Astrocyte (in vitro differentiated cells and primary cell): ENCODE measurements around the gene GSK3B. TPM values are rescaled to one million over a fixed set of nuclear protein-coding genes. Genes with fewer than 3 reads are reported as not detected.

Experiments used
- DNase-seq: peaks from one replicate; pipeline ENCODE4 v3.0.0-alpha.2; 2010; ENCODE audit warnings: low read depth
- FAIRE-seq: peaks from 2 replicates; lab custom pipeline; 2011; peaks lifted over from hg19 to GRCh38; lab: Jason Lieb, UNC
- H2AFZ ChIP-seq: 2 replicates; pipeline ENCODE4 v1.6.0; 2012; ENCODE audit warnings: low read depth, low read length, inconsistent platforms
- H3K27ac ChIP-seq: 2 replicates; pipeline ENCODE4 v1.5.1; 2011; ENCODE audit warnings: low read depth, low read length, inconsistent platforms
- H3K27me3 ChIP-seq: 2 replicates; pipeline ENCODE4 v1.6.0; 2011; ENCODE audit warnings: low read length, inconsistent platforms; ENCODE audit not compliant: insufficient read depth
- H3K36me3 ChIP-seq: 2 replicates; pipeline ENCODE4 v1.5.1; 2011; ENCODE audit warnings: low read length, inconsistent platforms; ENCODE audit not compliant: insufficient read depth
- H3K4me1 ChIP-seq: 2 replicates; pipeline ENCODE4 v1.5.1; 2011; ENCODE audit warnings: low read length, inconsistent platforms; ENCODE audit not compliant: insufficient read depth
- H3K4me2 ChIP-seq: 2 replicates; pipeline ENCODE4 v1.6.0; 2012; ENCODE audit warnings: low read length, inconsistent platforms
- H3K4me3 ChIP-seq: 2 replicates; pipeline ENCODE4 v1.5.1; 2011; ENCODE audit warnings: low read depth, mild to moderate bottlenecking, low read length, inconsistent platforms; ENCODE audit not compliant: insufficient read depth
- H3K79me2 ChIP-seq: 2 replicates; pipeline ENCODE4 v1.6.0; 2012; ENCODE audit warnings: mild to moderate bottlenecking, low read length, inconsistent platforms; ENCODE audit not compliant: insufficient read depth
- H3K9ac ChIP-seq: 2 replicates; pipeline ENCODE4 v1.6.0; 2012; ENCODE audit warnings: mild to moderate bottlenecking, low read length, inconsistent platforms
- H3K9me3 ChIP-seq: 2 replicates; pipeline ENCODE4 v1.5.1; 2012; ENCODE audit warnings: low read depth, mild to moderate bottlenecking, low read length, inconsistent platforms; ENCODE audit not compliant: insufficient read depth
- H4K20me1 ChIP-seq: 2 replicates; pipeline ENCODE4 v1.6.0; 2012; ENCODE audit warnings: low read length, inconsistent platforms; ENCODE audit not compliant: insufficient read depth
- H3K27ac Mint-ChIP-seq: one replicate; pipeline ENCODE4 v1.8.0; 2021; ENCODE audit warnings: mild to moderate bottlenecking, mixed read lengths; ENCODE audit not compliant: unreplicated experiment
- H3K27me3 Mint-ChIP-seq: one replicate; pipeline ENCODE4 v1.8.0; 2021; ENCODE audit warnings: low read depth, mixed read lengths; ENCODE audit not compliant: unreplicated experiment
- H3K36me3 Mint-ChIP-seq: one replicate; pipeline ENCODE4 v1.8.0; 2021; ENCODE audit warnings: low read depth, mixed read lengths; ENCODE audit not compliant: unreplicated experiment
- H3K4me1 Mint-ChIP-seq: one replicate; pipeline ENCODE4 v1.8.0; 2021; ENCODE audit warnings: low read depth, mixed read lengths; ENCODE audit not compliant: unreplicated experiment
- H3K4me3 Mint-ChIP-seq: one replicate; pipeline ENCODE4 v1.8.0; 2021; ENCODE audit warnings: mild to moderate bottlenecking, moderate library complexity, mixed read lengths; ENCODE audit not compliant: unreplicated experiment
- H3K9me3 Mint-ChIP-seq: one replicate; pipeline ENCODE4 v1.8.0; 2021; ENCODE audit warnings: mild to moderate bottlenecking, mixed read lengths; ENCODE audit not compliant: unreplicated experiment
- EZH2 ChIP-seq: IDR thresholded peaks from 2 replicates; pipeline ENCODE4 v1.6.1; 2012; ENCODE audit warnings: mild to moderate bottlenecking, low read length, inconsistent platforms; ENCODE audit not compliant: insufficient read depth
- total RNA-seq: library from RNA; stranded (reverse); gene quantifications from 2 replicates; pipeline ENCODE4 v1.2.1, GENCODE V29; 2021
- TF ChIP-seq, protein P1 (sequence below): IDR thresholded peaks from 2 replicates; pipeline ENCODE4 v1.5.1; 2011; ENCODE audit warnings: low read depth, mild to moderate bottlenecking, inconsistent platforms, low read length, moderate library complexity; ENCODE audit not compliant: insufficient read depth

GSK3B gene
- total RNA-seq, 1 donor from 2014 or later: 80.6 TPM

DNA sequence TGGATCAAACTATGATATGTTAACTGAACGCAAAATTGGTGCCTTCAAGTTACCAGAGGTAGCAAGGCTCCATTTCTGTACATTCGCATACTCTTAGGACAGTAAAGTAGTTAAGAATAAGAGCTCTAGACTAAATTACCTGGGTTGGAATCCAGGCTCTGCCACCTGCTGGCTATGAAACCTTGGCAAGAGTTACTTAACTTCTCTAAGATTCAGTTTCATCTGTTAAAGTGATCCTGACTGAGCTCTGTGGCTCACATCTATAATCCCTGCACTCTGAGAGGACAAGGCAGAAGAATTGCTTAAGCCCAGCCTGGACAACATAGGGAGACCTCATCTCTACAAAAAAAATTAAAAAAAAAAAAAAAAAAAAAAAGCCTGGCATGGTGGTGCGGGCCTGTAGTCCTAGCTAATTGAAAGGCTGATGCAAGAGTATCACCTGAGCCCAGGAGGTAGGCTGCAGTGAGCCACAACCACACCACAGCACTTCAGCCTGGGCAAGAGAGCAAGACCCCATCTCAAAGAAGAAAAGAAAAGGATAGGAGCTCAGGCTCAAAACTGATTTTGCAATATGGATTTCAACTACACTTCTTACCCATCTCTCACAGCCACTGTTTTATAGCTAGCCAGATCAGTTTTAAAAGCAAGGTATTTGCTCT lies 21.3 kb downstream of the GSK3B start:
- Histone ChIP-seq H3K4me2 (no peak overlapping the region), H3K27ac (no peak overlapping the region), H3K27me3 (no peaks in the 10 kb centered on the region), H3K9ac (no peak overlapping the region), H3K4me3 (no peak overlapping the region), H2AFZ (no peak overlapping the region), H3K4me1 (no peaks in the 10 kb centered on the region), H3K36me3 (no peaks in the 10 kb centered on the region), H4K20me1 (peaks cover 92% of the 10 kb centered on the region), H3K9me3 (no peaks in the 10 kb centered on the region), H3K79me2 (peaks cover 96% of the 10 kb centered on the region)
- Mint-ChIP-seq H3K9me3 (no peaks in the 10 kb centered on the region), H3K36me3 (peaks cover 1% of the 10 kb centered on the region), H3K27me3 (no peaks in the 10 kb centered on the region), H3K27ac (no peak overlapping the region), H3K4me3 (no peak overlapping the region), H3K4me1 (peaks cover 13% of the 10 kb centered on the region)
- FAIRE-seq (no peak), DNase-seq (no peak)
- no peak for TF ChIP-seq EZH2

DNA sequence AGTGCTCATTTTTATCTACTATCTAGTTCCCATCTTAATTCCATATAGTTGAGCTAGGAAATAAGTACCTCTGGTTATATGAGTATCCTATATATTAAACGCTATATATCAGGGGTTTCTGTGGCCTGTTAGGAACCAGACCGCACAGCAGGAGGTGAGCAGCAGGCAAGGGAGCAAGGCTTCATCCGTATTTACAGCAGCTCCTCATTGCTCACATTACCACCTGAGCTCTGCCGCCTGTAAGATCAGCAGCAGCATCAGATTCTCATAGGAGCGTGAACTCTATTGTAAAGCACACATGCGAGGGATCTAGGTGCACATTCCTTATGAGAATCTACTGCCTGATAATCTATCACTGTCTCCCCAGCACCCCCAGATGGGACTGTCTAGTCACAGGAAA lies 23.0 kb downstream of the GSK3B start:
- H4K20me1 ChIP-seq: peaks cover 96% of the 10 kb centered on the region
- Mint-ChIP-seq H3K27me3 (no peaks in the 10 kb centered on the region), H3K9me3 (no peaks in the 10 kb centered on the region), H3K4me1 (peaks cover 11% of the 10 kb centered on the region), H3K27ac (no peak overlapping the region), H3K36me3 (no peaks in the 10 kb centered on the region), H3K4me3 (no peak overlapping the region)
- H3K4me1 ChIP-seq: no peaks in the 10 kb centered on the region
- no peaks in the 10 kb centered on the region for H3K9me3 ChIP-seq
- FAIRE-seq (no peak), DNase-seq (no peak)
- H3K4me2 ChIP-seq: no peak overlapping the region
- H3K27me3 ChIP-seq: no peaks in the 10 kb centered on the region
- no peak overlapping the region for H3K27ac ChIP-seq
- H3K36me3 ChIP-seq: no peaks in the 10 kb centered on the region
- H3K4me3 ChIP-seq: no peak overlapping the region
- peaks cover 98% of the 10 kb centered on the region for H3K79me2 ChIP-seq
- TF ChIP-seq EZH2: no peak
- TF ChIP-seq, protein P1, sequence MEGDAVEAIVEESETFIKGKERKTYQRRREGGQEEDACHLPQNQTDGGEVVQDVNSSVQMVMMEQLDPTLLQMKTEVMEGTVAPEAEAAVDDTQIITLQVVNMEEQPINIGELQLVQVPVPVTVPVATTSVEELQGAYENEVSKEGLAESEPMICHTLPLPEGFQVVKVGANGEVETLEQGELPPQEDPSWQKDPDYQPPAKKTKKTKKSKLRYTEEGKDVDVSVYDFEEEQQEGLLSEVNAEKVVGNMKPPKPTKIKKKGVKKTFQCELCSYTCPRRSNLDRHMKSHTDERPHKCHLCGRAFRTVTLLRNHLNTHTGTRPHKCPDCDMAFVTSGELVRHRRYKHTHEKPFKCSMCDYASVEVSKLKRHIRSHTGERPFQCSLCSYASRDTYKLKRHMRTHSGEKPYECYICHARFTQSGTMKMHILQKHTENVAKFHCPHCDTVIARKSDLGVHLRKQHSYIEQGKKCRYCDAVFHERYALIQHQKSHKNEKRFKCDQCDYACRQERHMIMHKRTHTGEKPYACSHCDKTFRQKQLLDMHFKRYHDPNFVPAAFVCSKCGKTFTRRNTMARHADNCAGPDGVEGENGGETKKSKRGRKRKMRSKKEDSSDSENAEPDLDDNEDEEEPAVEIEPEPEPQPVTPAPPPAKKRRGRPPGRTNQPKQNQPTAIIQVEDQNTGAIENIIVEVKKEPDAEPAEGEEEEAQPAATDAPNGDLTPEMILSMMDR: no peak
- no peak overlapping the region for H2AFZ ChIP-seq
- no peak overlapping the region for H3K9ac ChIP-seq

DNA sequence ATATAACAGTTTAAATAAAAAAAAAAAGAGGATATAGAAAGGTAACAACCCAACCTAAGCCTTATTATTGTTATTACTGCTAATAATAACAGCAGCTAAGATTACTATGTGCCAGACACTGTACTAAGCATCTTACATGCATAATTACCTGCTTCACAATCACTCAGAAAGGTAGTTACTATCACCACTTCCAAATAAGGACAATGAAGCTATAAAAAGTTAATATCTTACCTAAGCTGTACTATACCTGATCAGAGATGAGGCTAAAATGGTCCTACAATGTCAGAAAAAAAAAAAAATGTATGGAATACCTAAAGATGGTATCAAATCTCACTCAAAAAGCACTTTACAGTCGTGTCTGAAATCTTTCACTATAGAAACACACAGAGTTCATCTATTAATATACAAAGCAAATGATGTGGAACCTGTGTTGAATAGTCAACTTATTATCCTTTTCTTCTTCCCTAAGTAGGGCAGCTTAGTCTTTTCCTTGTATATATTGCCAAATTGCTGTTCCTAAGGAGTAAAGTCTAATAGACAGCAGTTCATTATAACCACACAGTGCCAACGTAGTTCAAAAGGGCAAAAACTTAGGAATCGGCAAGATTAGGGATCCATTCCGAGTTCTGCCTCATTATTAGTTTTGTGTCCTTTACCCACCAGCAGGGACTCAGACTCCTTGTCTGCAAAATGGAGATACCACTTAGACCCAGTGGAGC lies 23.8 kb downstream of the GSK3B start:
- Mint-ChIP-seq H3K27me3 (no peaks in the 10 kb centered on the region), H3K36me3 (no peaks in the 10 kb centered on the region), H3K9me3 (no peaks in the 10 kb centered on the region), H3K4me3 (no peak overlapping the region), H3K27ac (no peak overlapping the region), H3K4me1 (peaks cover 3% of the 10 kb centered on the region)
- peaks cover 98% of the 10 kb centered on the region for H3K79me2 ChIP-seq
- H3K36me3 ChIP-seq: no peaks in the 10 kb centered on the region
- H3K27ac ChIP-seq: no peak overlapping the region
- no peak overlapping the region for H3K4me2 ChIP-seq
- TF ChIP-seq EZH2: no peak
- TF ChIP-seq, protein P1: no peak
- no peaks in the 10 kb centered on the region for H3K27me3 ChIP-seq
- H4K20me1 ChIP-seq: peaks cover 96% of the 10 kb centered on the region
- FAIRE-seq (peak; percentile 62), DNase-seq (no peak)
- H3K4me3 ChIP-seq: no peak overlapping the region
- no peaks in the 10 kb centered on the region for H3K4me1 ChIP-seq
- H3K9ac ChIP-seq: no peak overlapping the region
- no peak overlapping the region for H2AFZ ChIP-seq
- H3K9me3 ChIP-seq: no peaks in the 10 kb centered on the region
